Adrenal gland (tissue), 5 donors: Measurements from ENCODE around the gene TSPAN18.

Experiments used
- POLR2A ChIP-seq, 2 donors: fragments of 450-650 bp; IDR thresholded peaks; one replicate each; pipeline ENCODE4 v1.6.1; 2017; ENCODE audit warnings: antibody characterized with exemption in 2 of 2, mild to moderate bottlenecking in 2 of 2, moderate library complexity in 1 of 2
- TF ChIP-seq, protein P1 (sequence below), 6 experiments: fragments of 450-650 bp in 4 of 6; fragments of 200-600 bp in 2 of 6; sonication (generic) in 1 of 6; IDR thresholded peaks; 1 replicate in 5 of 6; 2 replicates in 1 of 6; pipeline versions ENCODE4 v1.5.1 to v1.8.0; 2016 to 2021; ENCODE audit warnings: antibody characterized with exemption in 6 of 6, mild to moderate bottlenecking in 2 of 6, moderate library complexity in 1 of 6
- donor health status: DM: no; HTN: no; CAD: no.

DNA sequence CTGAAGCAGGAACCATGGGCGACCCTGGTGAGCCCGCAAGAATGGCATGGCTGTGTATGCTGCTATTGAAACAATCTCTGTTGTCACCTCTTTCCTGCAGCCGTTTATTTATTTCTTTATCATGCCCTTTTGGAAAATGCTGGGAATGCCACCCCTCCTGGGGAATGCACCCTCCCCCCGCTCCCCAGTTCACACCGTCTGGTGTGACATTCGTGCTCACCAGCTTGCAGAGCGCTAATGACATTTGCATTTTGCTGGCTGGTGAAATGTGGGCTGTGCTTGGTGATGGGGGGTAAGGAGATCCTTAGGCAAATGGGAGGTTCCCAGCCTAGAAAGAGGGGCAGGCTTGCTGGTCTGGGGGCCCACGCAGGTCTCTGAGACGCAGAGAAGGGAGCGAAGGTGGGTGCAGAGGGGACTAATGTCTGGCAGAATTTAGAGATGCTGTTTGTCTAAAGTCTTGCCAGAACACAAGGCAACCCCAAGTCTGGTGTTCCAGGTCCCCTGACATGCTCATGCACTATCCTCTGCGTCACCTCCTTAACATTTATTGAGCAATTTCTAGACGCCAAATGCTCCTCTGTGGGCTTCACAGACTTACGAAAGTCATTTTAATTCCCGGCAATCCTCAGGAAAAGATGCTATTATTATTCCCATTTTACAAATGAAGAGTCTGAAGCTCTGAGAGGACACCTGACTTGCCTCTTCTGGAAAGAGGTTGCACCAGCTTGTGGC, 132.2 kb downstream of the TSPAN18 start:
- TF ChIP-seq POLR2A (IDR thresholded peaks at IDR 0.05): no peak
- TF ChIP-seq, protein P1, sequence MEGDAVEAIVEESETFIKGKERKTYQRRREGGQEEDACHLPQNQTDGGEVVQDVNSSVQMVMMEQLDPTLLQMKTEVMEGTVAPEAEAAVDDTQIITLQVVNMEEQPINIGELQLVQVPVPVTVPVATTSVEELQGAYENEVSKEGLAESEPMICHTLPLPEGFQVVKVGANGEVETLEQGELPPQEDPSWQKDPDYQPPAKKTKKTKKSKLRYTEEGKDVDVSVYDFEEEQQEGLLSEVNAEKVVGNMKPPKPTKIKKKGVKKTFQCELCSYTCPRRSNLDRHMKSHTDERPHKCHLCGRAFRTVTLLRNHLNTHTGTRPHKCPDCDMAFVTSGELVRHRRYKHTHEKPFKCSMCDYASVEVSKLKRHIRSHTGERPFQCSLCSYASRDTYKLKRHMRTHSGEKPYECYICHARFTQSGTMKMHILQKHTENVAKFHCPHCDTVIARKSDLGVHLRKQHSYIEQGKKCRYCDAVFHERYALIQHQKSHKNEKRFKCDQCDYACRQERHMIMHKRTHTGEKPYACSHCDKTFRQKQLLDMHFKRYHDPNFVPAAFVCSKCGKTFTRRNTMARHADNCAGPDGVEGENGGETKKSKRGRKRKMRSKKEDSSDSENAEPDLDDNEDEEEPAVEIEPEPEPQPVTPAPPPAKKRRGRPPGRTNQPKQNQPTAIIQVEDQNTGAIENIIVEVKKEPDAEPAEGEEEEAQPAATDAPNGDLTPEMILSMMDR (IDR thresholded peaks at IDR 0.05): no peak
